AG09309 (cell line): Measurements from ENCODE around the gene TRPV2.

Source experiments
- DNase-seq: peaks from one replicate; pipeline ENCODE4 v3.0.0-alpha.2; 2010; ENCODE audit warnings: low read depth
- H3K4me3 ChIP-seq: 2 replicates; pipeline ENCODE4 v1.5.1; 2011; ENCODE audit warnings: mild to moderate bottlenecking, low read depth, low read length, moderate library complexity; ENCODE audit not compliant: control insufficient read depth
- CTCF ChIP-seq: IDR thresholded peaks from 2 replicates; pipeline ENCODE4 v1.5.1; 2011; ENCODE audit warnings: mild to moderate bottlenecking, low read depth, low read length, inconsistent platforms; ENCODE audit not compliant: insufficient read depth, control insufficient read depth; ENCODE audit errors: missing control alignments

Gene TRPV2

GRCh38 chr17:16415031-16415924 is at the start of gene TRPV2:
TSS of gene TRPV2 (plus strand) at chr17:16415571. CDS start at chr17:16417669, 2,098 bp downstream.
- DNase-seq = no peak
- peak; percentile 13 for TF ChIP-seq CTCF
- H3K4me3 ChIP-seq = no peak within 1 kb of the TSS

- TF ChIP-seq CTCF = no peak
- no peak overlapping the region for H3K4me3 ChIP-seq
- no peak for DNase-seq
These were observed 43.6 kb upstream of the TRPV2 start for GRCh38 chr17:16371742-16372141.

GRCh38 chr17:16374146-16374938 is 41.0 kb upstream of the TRPV2 start:
- no peak for TF ChIP-seq CTCF
- no peak overlapping the region for H3K4me3 ChIP-seq
- peak; percentile 70 for DNase-seq

GRCh38 chr17:16377941-16378341 is 37.4 kb upstream of the TRPV2 start:
- no peak for TF ChIP-seq CTCF
- no peak for DNase-seq
- no peak overlapping the region for H3K4me3 ChIP-seq

GRCh38 chr17:16378636-16379282 is 36.6 kb upstream of the TRPV2 start:
- no peak for DNase-seq
- H3K4me3 ChIP-seq = no peak overlapping the region

More at GRCh38 chr17:16378636-16379282, 36.6 kb upstream of the TRPV2 start:
- no peak for TF ChIP-seq CTCF
